Stimulated activated CD8-positive, alpha-beta memory T cell treated with anti-CD3 and anti-CD28 coated beads, Interleukin-7, amount 100 ng/mL, for 1 hour (primary cell): Measurements from ENCODE around the gene PTBP2.

Experiments
- DNase-seq, 2 donors: peaks; one replicate each; pipeline ENCODE4 v3.0.0-alpha.2; 2020; ENCODE audit warnings: low read depth in 2 of 2

PTBP2 gene, protein sequence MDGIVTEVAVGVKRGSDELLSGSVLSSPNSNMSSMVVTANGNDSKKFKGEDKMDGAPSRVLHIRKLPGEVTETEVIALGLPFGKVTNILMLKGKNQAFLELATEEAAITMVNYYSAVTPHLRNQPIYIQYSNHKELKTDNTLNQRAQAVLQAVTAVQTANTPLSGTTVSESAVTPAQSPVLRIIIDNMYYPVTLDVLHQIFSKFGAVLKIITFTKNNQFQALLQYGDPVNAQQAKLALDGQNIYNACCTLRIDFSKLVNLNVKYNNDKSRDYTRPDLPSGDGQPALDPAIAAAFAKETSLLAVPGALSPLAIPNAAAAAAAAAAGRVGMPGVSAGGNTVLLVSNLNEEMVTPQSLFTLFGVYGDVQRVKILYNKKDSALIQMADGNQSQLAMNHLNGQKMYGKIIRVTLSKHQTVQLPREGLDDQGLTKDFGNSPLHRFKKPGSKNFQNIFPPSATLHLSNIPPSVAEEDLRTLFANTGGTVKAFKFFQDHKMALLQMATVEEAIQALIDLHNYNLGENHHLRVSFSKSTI

DNA sequence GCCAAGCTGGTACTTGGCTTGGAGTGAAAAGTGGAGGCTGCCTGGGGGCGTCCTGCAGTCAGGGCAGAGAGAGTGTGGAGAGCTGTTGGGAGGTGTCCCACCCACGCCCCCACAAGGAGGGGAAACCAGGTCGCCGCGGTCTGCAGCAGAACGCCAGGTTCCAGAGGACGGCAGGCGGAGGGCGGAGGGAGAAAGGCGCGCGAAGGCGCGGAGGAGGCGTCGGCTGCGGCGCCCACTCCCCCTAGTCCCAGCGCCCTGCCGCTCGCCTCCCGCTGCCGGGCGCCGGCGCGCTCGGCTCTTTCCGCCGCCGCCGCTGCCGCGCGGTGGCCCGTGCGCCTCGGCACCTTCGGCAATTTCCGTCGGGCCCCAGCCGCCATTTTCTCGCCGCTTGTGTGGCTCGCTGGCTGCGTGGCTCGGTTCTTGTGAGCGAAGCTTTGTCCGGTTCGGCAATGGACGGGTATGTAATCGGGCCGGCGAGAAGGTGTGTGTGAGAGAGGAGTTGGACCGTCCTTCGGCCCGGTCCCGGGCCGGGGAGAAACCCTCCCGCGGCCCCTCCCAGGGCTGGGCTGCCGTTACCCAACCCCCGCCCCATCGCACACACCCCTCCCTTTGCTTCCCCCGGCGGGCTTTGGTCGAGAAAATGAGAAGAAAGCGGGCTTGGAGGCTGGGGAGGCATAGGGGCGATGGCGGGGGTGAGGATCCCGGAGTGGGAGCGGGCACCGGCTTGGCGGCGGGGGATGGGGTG lies at the start of gene PTBP2:
Gene PTBP2, plus strand, starts transcription at position 369 of the 745 bp plus-strand sequence. Its CDS starts 81 bp downstream, at position 450.
- peak; percentile 62 to 65 for DNase-seq

DNA sequence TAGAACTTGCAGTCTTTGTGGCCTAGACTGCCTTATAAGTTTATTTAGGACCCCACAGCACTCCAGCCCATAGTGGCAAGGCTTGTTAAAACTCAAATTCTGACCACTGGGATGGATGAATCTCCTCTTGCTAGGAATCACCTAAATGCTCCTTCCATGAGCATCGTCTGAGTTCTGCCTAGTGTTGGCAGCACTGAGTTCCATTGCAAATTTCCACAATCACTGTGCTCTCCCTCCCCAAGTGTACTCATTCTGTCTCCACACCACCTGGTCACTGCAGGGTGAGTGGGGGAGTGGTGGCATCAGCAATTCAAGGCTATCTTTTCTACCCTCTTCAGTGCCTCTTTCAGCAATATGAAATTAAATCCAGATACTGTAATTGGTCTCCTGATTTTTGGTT lies 46.7 kb upstream of the PTBP2 start:
- DNase-seq, result no peak

DNA sequence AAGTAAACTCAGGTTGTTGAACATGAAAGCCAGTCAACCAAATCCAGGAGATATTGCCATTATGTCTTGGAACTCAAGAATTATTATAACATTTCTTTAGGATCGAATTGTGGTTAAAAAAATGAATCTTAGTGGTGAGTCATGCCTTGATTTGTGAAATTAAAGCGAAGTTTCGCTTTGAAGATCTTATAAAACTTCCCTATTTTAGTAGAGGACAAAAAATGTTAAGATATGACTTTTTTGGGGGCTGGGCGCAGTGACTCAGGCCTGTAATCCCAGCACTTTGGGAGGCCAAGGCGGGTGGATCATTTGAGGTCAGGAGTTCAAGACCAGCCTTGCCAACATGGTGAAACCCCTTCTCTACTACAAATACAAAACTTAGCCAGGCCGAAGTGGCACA lies 39.5 kb upstream of the PTBP2 start:
- no peak for DNase-seq

DNA sequence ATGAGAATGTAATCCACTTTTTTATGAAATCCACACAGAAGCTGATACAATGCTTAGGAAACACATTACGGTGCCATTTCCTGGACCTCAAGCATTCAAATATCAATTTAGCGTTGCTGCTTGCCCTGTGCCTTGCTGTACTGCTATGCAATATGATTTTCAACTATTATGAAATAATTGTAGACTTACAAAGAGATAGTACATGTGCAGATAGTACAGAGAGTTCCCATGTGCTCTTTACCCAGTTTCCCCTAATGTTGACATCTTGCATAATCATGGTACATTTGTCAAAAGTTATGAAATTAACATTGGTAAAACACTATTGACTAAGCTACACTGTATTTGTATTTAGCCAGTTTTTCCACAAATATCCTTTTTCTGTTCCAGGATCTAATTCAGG lies 37.7 kb upstream of the PTBP2 start:
- no peak for DNase-seq

DNA sequence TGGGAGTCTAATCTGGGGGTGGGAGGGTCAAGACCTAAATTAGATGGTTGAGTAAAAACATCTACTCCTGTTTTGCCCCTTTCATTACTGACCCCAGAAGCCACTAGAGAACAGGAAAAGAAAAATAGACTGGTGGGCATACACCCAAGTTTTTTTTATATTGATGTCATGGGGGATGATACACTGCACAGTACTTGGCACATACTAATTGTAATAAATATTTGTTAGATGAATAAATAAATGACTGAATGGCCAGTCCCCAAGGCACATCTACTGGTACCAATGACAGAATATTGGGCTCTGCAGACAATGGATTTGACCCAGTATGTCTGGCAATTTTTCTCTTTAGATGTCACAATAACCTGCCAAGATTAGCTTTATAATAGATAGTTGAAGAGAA lies 36.8 kb upstream of the PTBP2 start:
- DNase-seq, result no peak

DNA sequence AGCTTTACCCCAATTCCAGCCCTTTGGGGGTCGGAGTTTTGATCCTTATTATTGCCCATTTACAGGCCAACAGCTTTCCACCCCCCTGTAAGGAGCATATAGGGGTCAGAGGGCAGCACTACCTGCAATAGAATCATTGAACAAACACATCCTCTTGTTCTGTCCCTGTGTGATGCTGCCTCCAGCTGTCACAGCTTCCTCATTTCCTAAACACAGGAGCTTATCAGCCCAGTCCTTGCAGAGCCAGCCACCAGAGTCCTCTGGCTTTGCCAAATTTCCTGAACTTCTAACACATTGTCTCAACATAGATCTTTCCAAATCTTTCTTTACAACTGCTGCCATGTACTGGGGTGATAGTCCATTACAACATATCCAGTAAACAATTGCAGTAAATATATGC lies 32.8 kb upstream of the PTBP2 start:
- DNase-seq, result no peak

DNA sequence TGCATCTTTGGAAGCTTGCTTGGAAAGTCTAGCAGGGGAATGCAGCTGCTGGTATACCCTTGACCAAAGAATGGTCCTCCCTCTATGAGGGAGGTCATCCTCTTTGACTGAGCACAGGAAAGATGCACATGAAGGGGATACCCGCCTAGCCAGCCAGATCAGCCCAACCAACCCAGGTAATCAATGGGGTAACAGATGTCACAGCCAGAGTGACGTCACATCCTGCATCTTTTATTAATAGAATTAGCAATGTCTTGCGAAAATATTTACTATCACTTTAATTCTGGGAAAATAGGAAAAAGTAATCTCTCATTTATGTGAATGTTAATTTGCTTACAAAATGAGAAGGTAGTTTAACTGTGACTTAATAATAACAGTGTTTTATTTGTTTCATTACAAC lies 25.6 kb upstream of the PTBP2 start:
- DNase-seq, result no peak

DNA sequence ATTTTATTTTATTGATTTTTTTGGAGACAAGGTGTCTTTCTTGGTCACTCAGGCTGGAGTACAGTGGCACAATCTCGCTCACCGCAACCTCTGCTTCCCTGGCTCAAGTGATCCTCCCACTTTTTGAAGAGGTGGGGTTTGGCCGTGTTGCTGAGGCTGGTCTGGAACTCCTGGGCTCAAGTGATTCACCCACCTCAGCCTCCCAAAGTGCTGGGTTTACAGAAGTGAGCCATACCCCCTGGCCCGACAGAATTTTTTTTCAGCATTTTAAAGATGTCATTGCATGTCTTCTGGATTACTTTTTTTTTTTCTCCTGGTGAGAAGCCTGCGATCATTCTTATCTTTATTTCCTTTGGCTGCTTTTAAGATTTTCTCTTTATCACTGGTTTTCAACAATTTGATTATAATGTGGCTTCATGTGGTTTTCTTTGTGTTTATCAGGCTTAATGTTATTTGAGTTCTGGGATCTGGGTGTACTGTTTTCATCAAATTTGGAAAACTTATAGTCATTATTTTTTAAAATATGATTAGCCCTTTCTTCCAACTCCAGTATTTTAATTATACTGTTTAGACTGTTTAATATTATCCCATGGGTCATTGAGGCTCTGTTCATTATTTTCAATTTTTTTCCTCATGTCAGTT lies 23.1 kb upstream of the PTBP2 start:
- no peak for DNase-seq

DNA sequence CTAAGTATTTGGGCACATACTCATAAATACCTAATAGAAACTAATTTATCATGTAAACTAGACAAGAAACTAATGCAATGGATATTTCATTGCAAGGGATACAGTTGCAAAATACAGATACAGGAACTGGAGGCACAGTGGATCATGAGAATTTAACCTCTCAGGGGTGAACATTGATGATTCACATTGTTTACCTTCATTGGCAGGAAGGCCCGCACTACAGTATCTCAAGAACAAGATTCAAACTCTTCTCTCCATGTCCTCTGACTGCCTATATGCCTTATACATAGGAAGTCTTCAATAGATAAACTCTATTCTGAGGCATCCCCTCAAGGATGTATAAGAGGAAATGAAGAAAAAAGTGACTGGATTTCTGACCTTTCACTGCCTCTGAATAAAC lies 18.4 kb upstream of the PTBP2 start:
- no peak for DNase-seq

DNA sequence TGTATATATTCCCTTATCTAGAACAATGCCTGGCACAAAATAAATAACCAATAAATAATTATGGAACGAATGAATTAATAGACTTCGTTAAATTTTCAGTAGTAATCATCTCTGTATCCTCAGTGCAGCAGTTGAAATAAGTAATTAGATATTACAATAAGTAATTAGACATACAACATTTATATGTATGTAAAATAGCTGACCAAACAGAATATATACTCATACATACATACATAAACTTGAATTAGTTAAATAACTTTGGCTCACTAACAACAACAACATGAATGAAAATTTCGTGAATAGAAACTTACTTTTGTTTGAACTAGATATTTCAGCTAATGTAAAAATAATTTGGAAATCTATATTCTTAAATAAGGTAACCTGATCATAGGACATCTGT lies 14.6 kb upstream of the PTBP2 start:
- no peak for DNase-seq

DNA sequence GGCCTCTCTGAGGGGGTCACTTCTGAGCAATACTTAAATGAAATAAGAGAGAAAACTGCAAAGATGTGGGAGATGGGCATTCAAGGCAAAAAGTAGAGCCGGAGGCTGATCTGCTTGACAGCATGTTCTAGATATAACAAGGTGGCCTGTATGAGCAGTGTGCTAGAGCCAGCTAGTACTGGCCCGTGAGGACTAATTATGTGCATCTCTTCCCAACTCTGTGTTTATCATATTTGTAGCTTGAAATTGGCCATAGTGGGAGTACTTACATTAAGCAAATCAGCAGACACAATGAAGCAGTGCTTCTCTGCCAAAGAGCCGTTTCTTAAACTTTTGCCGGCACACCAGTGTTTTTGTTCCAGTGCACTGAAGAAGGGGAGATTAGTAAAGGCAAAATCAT lies 13.1 kb upstream of the PTBP2 start:
- no peak for DNase-seq

DNA sequence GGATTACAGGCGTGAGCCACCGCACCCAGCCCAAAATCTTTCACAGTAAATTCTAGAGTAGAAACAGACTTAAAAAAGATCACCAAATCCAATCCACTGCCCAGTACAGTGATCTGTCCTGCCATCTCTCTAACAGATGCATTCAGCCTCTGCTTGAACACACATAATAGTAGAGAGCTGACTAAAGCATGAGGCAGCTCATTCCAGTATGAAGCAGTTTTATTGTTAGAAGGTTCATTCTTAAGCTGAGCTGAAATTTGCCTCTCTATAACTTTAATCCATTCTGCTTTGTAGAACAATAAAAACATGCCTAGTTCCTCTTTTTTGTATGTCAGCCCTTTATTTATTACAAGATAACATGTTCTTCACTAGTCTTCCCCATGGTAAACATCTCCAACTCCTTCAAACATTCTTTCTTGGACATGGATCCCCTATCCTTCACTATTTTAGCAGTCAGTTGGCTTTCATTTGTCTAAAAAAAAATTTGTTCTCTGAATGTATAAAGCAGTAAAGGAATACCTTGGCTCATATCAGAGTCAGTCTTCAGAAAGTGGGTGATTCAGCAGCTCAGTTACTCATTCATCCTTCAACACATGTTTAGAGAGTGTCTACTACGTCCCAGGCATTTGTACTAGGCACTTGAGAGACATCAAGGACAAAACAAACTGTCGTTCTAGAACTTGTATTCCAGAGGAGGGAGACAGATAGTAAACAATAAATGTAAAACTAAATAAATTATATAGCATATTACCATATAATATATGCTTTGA lies 10.7 kb upstream of the PTBP2 start:
- DNase-seq, result no peak

DNA sequence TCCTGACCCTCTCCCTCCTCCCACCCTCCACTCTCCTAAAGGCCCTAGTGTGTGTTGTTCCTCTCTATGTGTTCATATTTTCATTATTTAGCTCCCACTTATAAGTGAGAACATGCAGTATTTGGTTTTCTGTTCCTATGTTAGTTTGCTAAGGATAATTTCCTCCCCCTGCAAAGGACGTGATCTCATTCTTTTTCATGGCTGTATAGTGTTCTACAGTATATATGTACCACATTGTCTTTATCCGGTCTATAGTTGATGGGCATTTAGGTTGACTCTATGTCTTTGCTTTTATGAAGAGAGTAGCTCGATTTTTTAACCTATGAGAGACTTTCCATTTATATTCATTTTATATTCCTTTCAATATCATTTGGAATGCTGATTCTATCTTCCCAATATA lies 7.9 kb upstream of the PTBP2 start:
- DNase-seq, result no peak

DNA sequence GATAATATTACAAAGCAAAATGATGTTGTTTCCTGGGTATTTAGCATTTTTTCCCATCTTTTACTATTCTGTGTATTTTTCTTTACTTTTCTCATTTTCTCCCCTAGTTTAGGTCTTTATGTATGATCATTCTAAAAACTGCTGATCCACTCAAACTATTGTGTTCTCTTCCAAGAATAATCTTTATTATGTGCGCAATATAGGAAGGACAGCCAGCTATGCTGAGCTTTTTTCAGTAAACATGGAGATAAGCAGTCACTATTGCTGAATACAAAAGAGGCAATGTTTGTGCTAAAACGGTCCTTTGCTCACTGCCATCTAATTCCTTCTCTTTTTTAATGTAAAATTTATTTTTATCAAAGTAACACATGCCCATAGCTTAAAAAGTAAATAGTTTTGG lies 6.7 kb upstream of the PTBP2 start:
- DNase-seq, result no peak

DNA sequence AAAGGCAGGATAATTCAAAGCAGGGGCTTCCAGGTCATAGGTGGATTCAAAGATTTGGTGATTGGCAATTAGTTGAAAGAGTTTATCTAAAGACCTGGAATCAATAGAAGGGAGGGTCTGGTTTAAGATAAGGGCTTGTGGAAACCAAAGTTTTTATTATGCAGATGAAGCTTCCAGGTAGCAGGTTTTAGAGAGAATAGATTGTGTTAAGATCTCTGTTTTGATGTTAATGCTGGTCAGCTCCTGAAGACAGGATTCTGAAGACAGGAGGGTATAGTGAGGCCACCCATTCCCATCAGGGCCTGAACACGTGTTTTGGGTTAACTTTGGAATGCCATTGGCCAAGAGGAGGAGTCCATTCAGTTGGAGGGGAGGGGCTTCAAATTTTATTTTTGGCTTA lies 6.1 kb upstream of the PTBP2 start:
- no peak for DNase-seq

DNA sequence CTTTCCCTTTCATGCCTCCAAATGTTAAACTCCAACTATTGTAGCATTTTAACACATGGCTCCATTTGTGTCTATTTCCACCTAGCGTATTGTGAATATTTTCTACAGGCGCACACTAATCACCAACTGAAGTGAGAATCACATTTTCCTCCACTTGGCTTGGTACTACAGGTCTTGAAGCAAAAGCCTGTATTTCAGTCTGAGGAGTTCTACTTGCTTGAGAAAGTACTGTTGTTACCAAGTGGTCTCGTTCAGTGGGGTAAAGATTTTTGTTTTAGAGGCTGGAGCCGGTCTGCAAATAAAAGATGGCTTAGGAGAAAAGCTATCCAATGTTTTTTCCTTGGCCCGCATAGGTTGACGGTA lies 550 bp upstream of the PTBP2 start:
- no peak for DNase-seq

DNA sequence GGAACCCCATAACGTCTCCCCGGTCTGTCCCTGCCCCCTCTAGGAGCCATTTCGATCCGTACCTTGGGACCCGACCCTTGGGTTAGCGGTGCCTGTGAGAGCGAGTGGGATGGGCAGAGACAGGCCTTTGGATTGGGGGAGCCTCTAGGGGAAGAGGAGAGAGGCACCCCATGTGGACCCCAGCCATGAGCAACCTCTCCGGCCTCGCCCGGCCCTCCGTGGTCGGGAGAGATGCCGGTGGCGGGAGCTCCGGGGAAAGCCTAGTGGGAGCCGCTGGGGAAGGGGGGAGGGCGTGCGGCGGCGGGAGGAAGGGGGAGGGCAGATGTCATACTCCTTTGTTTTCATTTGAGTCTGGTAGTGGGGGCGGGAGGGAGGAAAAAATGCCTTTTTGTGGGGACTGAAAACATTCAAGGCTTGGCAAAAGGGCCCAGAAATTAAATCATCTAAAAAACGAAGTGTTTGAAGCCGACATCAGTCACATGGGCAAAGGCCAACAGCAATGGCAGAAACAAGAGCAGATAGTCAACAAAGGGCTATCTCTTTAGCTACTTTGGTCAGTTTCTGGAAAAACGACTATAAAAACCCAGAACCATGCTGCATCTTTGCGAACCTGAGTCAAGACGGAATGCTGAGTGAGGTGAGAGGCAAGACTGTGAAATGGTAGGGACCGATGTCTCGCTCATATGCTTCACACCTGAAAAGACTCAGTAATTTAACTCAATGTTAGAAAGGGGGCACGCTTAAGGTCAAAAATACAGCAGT lies 758 bp downstream of the PTBP2 start:
- DNase-seq, result peak in 1 of 2 donors; percentile 14

DNA sequence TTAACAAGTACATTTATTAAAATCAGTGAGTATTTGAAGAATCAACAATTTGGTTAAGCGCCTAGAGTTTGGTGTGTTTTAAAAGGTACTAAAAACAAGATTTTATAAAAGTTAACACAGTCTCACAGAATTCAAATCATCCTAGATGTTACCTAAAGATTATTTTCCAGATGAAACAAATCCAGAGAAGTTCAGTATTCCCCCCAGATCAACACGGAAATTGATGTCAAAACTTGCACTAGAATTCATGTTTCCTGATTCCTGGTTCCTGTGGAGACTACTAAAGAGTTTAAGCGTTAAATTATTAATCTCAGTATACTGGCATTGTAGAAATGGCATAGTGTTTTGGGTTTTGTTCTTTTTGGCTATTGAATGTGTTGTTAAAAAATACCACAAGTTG lies 1.4 kb downstream of the PTBP2 start:
- DNase-seq, result no peak

DNA sequence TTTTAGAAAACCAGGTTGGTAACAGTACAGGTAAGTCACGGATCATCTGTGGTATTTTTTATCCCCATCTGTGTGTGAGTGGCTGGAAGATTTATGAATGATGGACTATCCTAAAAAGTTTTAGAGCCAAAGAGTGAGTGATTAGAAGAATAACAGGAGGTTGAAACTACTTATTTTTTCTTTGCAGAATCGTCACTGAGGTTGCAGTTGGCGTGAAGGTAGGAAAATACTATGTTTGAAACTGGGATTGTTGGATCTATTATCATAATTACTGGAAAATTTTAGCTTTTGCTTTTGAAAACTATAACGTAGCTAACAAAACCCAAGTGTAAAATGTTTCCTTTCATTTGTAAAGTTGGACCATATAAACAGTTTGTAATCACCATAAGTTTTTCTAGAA lies 1.8 kb downstream of the PTBP2 start:
- DNase-seq, result no peak

DNA sequence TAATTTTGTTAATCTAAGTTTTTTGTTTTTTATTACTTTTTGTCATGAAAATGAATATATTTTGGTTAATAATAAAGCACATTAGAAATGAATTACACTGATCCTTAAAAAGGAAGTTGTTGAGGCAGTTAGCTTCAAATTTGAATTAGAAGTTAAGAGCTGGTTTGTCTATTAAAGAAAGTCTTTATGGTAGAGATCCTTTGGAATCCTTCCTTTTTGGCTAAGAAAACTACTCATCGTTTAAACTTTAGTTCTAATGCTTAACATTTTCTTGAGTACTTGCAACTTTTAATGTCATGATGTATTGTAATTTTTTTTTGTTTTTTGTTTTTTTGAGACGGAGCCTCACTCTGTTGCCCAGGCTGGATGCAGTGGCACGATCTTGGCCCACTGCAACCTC lies 2.4 kb downstream of the PTBP2 start:
- no peak for DNase-seq

DNA sequence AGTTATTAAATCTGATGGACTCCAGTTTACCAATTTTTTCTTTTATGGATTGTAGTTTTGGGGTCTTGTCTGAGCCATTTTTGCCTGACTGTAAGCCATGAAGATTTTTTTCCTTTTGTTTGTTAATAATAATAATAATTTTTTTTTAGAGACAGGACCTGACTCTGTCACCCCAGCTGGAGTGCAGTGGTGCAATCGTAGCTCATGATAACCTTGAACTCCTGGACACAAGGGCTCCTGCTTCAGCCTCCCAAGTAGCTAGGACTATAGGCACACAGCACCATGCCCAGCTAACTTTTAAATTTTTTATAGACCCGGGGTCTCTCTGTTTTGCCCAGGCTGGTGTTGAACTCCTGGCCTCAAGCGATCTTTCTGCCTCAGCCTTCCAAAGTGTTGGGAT lies 6.3 kb downstream of the PTBP2 start:
- no peak for DNase-seq
